Ishikawa (cell line): ENCODE results near the gene TCTN2.
A peak's percentile ranks its signal among the peaks of the same experiment; 100 is the strongest.

Experiments
- CEBPB ChIP-seq: IDR thresholded peaks from 2 replicates; pipeline ENCODE4 v1.6.1; 2012
- CREB1 ChIP-seq: IDR thresholded peaks from 2 replicates; pipeline ENCODE4 v1.6.1; 2012; ENCODE audit warnings: low read depth
- EGR1 ChIP-seq: IDR thresholded peaks from 2 replicates; pipeline ENCODE4 v1.6.1; 2012
- EP300 ChIP-seq: IDR thresholded peaks from 2 replicates; pipeline ENCODE4 v1.6.1; 2012; ENCODE audit warnings: borderline replicate concordance
- FOXM1 ChIP-seq: IDR thresholded peaks from 2 replicates; pipeline ENCODE4 v1.6.1; 2012; ENCODE audit warnings: low read depth, borderline replicate concordance
- MAX ChIP-seq: IDR thresholded peaks from 2 replicates; pipeline ENCODE4 v1.6.1; 2012
- NFIC ChIP-seq: IDR thresholded peaks from 2 replicates; pipeline ENCODE4 v1.6.1; 2012
- RAD21 ChIP-seq: IDR thresholded peaks from 2 replicates; pipeline ENCODE4 v1.6.1; 2012; ENCODE audit warnings: low read depth
- REST ChIP-seq: IDR thresholded peaks from 2 replicates; pipeline ENCODE4 v1.6.1; 2012; ENCODE audit warnings: low read depth, mild to moderate bottlenecking
- TAF1 ChIP-seq: IDR thresholded peaks from 2 replicates; pipeline ENCODE4 v1.6.1; 2012; ENCODE audit warnings: low read depth, mild to moderate bottlenecking
- TCF12 ChIP-seq: IDR thresholded peaks from 2 replicates; pipeline ENCODE4 v1.6.1; 2012; ENCODE audit warnings: low read depth
- TEAD4 ChIP-seq: IDR thresholded peaks from 2 replicates; pipeline ENCODE4 v1.6.1; 2012
- USF1 ChIP-seq: IDR thresholded peaks from 2 replicates; pipeline ENCODE4 v1.6.1; 2012
- YY1 ChIP-seq: IDR thresholded peaks from 2 replicates; pipeline ENCODE4 v1.6.1; 2012; ENCODE audit warnings: low read depth
- ZBTB7A ChIP-seq: IDR thresholded peaks from 2 replicates; pipeline ENCODE4 v1.6.1; 2012; ENCODE audit warnings: low read depth

Gene TCTN2

GRCh38 chr12:123655420-123655819 lies 15.5 kb upstream of the TCTN2 start:
- TF ChIP-seq ZBTB7A: no peak
- TF ChIP-seq CREB1: no peak
- no peak for TF ChIP-seq TEAD4
- TF ChIP-seq EP300: no peak
- TF ChIP-seq MAX: no peak
- TF ChIP-seq TCF12: no peak
- TF ChIP-seq RAD21: no peak
- TF ChIP-seq USF1: no peak
- no peak for TF ChIP-seq NFIC
- TF ChIP-seq FOXM1: no peak
- no peak for TF ChIP-seq TAF1
- TF ChIP-seq CEBPB: no peak

- TF ChIP-seq TEAD4: no peak
- TF ChIP-seq FOXM1: no peak
- TF ChIP-seq TAF1: no peak
- TF ChIP-seq CEBPB: no peak
- TF ChIP-seq YY1: no peak
- no peak for TF ChIP-seq MAX
- TF ChIP-seq TCF12: no peak
- no peak for TF ChIP-seq REST
- no peak for TF ChIP-seq NFIC
These were observed 14.5 kb upstream of the TCTN2 start for GRCh38 chr12:123656392-123656791.

GRCh38 chr12:123657211-123657610 lies 13.7 kb upstream of the TCTN2 start:
- TF ChIP-seq CREB1 (no peak), TCF12 (no peak), TEAD4 (no peak)

GRCh38 chr12:123659996-123660727 lies 10.8 kb upstream of the TCTN2 start:
- no peak for TF ChIP-seq REST
- no peak for TF ChIP-seq EGR1
- TF ChIP-seq TCF12: no peak
- TF ChIP-seq CEBPB: no peak
- no peak for TF ChIP-seq TEAD4
- no peak for TF ChIP-seq YY1
- TF ChIP-seq CREB1: no peak
- TF ChIP-seq USF1: no peak
- TF ChIP-seq MAX: no peak
- no peak for TF ChIP-seq TAF1
- TF ChIP-seq ZBTB7A: no peak
- no peak for TF ChIP-seq EP300
- TF ChIP-seq RAD21: no peak
- no peak for TF ChIP-seq NFIC

GRCh38 chr12:123667771-123668170 lies 3.1 kb upstream of the TCTN2 start:
- TF ChIP-seq NFIC: no peak

GRCh38 chr12:123671876-123672275 lies 963 bp downstream of the TCTN2 start:
- TF ChIP-seq YY1: no peak
- TF ChIP-seq MAX: 0 out of 2 replicates have a peak, but pooled peaks have one; percentile 3

- TF ChIP-seq ZBTB7A (no peak), NFIC (no peak), CREB1 (no peak), MAX (no peak), RAD21 (no peak)
These were observed 4.5 kb downstream of the TCTN2 start for GRCh38 chr12:123675436-123675835.
